Activated naive CD4-positive, alpha-beta T cell (primary cell): ENCODE data around the gene PGS1.
A peak's percentile ranks its signal among the peaks of the same experiment; 100 is the strongest.

Experiments used
- DNase-seq, 4 experiments: peaks; one replicate each; lab custom pipeline; 2025; lab: John Stamatoyannopoulos, UW

The PGS1 gene

GRCh38 chr17:78346605-78347250 lies 31.7 kb upstream of the PGS1 start:
- no peak for DNase-seq

- no peak for DNase-seq
These were observed 31.0 kb upstream of the PGS1 start for GRCh38 chr17:78347453-78347852.

GRCh38 chr17:78348055-78348770 lies 30.2 kb upstream of the PGS1 start:
- no peak for DNase-seq

DNA sequence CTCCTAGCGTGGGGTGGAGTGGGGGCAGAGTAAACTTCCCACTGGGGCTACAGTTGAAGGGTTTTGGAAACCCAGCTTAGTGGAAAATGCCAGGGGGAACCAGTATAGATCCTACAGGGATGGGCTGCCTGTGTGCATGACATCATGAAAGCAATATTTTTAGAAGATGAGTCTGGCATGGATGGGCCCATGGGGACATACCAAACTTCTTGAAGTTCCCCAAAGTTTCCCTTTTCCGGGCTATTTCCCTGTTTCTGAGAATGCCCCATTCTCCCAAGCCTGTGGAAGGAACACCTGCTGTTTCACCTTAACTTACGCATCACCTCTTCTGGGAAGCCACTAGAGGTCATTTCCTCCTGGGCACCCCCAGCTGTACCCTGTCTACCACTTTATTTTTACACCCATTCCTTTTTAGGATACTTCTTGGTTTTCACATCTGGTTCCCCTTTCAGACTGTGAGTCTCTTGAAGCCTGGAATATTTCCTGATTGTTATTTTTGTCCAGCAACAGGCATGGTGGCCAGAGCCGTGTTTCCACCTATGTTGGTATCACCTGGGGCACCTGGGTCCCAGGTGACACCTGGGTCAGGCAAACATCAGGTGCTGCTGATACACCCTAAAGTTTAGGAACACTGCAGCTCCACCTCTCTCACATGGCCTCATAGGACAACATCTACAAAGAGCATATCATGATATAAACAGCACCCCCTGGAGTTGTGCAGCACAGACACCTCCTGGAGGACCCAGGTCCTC lies 28.4 kb upstream of the PGS1 start:
- no peak for DNase-seq

GRCh38 chr17:78351449-78352006 lies 26.9 kb upstream of the PGS1 start:
- no peak for DNase-seq

GRCh38 chr17:78353834-78354233 lies 24.6 kb upstream of the PGS1 start:
- no peak for DNase-seq

DNA sequence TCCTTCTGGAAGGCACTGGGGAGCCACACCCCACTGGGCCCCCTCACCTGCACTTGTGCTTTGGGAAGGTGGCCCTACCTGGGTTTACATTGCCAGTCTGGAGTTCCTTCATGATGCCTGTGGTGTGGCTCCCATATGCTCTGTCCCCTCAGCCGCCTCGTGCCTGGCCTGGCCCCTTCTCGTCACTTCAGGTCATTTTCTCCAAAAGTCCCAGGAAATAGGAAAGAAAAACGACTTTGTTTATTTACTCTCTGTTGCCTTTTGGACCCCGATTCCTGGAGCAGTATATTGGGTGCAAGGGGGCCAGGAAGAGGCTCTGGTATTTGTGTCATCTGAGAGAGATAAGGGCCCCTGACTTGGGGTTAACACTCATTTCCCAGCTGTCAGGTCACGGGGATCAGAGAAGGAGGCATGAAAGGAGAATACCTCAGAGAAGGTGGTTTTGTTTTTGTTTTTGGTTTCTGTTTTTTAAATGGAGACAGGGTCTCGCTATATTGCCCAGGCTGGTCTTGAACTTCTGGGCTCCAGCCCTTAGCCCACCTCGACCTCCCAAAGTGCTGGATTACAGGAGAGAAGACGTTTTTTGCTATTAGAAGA lies 23.3 kb upstream of the PGS1 start:
- DNase-seq: no peak

GRCh38 chr17:78355701-78356100 lies 22.7 kb upstream of the PGS1 start:
- no peak for DNase-seq

GRCh38 chr17:78356101-78356713 lies 22.2 kb upstream of the PGS1 start:
- DNase-seq: peak; percentile 44 to 74 (median 60)

DNA sequence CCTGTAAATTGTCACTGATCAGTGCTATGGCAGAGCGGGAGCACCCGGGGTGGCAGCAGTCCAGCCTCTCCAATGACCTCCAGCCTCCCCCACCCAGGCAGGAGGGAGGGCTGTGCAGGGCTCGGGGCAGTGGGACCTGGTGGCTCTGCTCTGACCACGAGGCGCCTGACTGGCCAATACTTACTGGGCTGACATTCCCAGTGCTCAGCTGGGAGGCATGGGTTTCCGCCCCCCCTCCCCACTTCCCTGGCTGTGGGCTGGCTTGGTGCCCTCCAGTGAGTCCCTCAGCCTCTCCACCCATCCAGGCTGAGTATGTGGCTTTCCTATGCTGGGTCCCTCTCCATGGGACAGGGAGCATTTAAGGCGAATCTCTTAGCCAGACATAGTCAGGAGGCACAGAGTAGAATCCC lies 21.3 kb upstream of the PGS1 start:
- peak in 1 of 4 experiments; percentile 23 for DNase-seq

DNA sequence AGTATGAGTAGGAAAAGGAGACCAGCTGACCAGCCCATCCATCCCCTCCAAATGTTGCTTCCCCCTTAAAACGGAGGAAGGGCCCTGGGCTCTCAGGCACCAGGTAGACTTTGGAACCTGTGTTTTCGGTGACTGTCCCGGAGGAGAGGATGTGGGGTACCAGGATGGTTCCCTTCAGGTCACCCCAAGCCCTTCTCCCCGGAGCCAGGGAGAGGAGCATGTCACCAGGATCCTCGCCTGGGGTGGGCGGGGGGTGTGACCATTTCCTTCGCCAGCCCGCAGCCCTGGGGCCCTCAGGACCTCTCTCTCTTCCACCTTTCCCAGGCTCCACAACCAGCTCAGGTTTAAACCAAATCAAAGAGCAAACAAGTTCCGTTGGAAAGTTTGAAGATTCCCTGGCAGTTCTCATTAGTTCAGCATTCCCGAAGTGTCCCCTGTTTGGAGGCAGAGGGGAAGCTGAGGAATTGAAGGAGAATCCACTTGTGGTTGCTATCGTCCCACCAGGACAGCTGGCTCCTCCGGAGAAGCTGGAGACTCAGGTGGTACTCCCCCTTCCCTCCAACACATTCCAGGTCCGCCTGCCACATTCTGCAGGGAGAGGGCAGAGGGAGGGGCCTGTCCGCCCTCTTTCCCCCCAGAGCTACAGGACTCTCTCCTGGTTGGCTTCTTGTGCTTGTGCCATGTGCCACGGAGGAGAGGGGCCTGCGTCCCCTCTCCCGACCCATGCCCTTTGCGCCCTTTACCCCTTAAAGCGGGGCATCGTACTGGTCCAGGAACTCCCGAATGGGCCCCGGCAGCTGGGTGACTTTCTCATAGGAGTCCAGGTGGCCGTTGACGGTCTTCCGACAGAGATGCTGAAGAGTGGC lies 20.5 kb upstream of the PGS1 start:
- DNase-seq: no peak

DNA sequence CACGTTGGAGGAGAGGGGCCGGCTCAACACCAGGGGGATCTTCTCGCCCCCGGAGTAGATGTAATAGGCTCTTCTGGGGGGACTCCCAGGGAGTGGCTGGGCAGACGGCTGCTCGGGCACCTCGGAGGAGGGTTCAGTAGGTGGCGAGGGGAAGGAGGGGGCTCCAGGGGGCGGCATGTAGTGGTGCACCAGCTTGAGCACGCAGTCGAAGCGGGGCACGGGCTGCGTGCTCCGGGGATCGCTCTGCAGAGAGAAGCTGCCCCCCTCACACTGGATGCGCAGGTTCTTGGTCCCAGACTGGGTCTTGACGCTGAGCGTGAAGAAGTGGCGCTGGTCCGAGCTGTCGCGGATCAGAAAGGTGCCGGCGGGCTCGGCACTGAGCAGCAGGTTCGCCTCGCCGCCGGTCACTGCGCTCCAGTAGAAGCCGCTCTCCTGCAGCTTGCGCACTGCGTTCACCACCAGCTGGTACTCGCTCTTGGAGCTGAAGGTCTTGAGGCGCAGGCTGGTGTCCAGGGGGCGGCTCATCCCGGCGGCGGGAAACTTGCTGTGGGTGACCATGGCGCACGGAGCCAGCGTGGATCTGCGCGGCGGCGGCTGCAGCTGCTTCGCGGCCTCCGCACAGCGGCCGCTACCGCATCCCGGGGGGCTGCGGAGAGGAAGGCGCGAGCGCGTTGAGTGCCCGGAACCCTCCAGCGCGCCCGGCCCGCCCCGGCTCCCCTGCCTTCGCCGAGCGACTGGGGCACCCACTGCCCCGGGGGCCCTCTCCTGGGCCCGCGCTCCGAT lies 19.7 kb upstream of the PGS1 start:
- peak in 2 of 4 experiments; percentile 25 to 38 for DNase-seq

DNA sequence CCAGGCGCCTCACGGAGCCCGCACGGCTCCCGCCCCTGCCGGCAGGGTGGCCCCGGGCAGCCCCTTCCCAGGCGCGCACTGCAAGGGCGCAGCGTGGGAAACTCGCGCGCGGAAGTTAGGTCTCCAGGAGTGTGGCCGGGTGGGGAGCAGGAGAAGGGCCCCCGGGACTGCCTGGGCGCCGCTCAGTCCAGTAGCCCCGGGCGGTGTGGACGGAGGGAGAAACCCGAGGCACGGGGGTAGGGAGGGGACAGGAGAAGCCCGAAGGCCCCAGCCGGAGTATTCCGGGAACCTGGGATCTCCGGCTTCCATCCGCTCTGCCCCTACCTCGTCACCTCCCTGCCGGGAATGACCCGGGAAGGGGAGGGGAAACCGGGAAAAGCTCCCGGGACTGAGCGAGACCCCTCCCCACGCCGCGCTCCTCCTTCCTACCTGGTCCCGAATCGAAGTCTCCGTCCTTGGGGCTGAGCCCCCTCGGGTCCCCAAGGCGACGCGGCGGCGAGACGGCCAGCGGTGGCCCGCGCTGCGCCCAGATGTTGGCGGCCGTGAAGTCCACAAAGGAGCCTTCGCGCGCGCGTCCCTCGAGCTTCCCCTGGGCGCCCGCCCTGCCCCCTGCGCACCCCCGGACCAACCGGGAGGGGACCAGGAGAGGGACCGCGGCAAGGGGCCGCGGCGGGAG lies 19.0 kb upstream of the PGS1 start:
- DNase-seq: peak in 1 of 4 experiments; percentile 38

DNA sequence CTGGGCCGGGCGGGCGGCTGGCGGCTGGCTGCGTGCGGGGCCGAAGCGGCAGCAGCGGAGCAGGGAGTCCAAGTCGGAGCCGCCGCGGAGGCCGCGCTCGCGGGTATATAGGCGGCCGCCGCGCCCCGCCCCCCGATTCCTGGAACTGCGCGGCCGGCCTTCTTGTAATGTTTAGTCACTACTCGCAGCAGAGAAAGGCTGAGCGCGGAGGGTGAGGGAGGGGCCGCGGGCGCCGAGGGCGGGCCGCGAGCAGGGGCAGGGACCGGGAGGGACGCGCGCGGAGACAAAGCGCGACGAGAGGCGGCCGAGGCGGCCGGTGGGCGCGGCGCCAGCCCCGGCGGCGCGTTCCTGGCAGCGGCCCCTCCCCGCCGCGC lies 18.5 kb upstream of the PGS1 start, which contains the start of gene SOCS3:
Gene SOCS3 (minus strand): TSS at position 81 of the 374 bp plus-strand sequence. CDS start 982 bp downstream, outside the sequence.
- DNase-seq: peak; percentile 84 to 97 (median 92)

GRCh38 chr17:78360371-78361224 lies 17.9 kb upstream of the PGS1 start:
- peak; percentile 70 to 93 (median 91) for DNase-seq

GRCh38 chr17:78361225-78361701 lies 17.2 kb upstream of the PGS1 start:
- DNase-seq: no peak

- no peak for DNase-seq
These were observed 16.2 kb upstream of the PGS1 start for GRCh38 chr17:78362232-78362631.

GRCh38 chr17:78362671-78363070 lies 15.8 kb upstream of the PGS1 start:
- no peak for DNase-seq
